Measurements from ENCODE around the gene TMCO1.
"Not testable (repeated sequence)": the region's sequence is repeated elsewhere in the genome, so short reads cannot be mapped to it uniquely, and the experiment has no call there.

The TMCO1 gene, protein sequence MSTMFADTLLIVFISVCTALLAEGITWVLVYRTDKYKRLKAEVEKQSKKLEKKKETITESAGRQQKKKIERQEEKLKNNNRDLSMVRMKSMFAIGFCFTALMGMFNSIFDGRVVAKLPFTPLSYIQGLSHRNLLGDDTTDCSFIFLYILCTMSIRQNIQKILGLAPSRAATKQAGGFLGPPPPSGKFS

DNA sequence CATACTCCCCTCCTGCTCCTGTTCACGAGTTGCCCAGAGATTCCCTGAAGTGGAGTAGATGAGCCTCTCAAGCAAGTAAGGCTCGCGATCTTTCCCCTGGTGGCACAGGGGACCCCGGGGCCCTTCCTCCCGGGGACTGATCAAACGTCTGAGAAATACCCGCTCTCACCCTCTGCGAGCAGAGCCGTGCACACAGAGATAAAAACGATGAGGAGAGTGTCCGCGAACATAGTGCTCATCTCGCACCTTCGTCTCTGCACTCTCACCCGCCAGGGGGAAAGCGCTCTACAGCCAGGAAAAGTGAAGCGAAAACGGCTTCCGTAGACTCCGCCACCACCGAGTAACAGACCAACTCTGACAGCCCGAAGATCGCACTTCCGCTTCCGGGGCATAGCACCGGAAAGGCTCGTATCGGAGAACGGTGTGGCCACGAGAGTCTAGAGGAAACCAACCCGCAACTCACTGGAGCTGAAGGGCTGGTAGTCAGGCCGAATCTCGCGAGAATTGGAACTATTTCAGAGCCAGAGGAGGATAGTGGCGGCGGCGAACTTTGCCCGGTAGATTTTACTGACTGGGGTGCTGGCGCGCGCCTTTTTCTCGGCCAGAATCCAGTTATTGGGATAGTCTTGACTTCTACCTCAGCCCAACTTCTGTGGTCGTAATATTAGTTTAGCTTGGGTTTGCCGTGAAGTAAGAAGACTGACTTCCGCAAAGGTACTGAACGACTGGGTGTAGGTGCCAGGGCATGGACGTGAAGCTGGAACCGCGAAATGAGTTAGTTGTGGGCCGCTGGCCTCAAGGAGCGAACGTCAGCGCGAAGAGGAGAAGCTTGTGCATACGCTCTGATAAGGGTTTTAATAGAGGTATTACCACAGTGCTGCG, at the start of gene TMCO1:
Gene TMCO1, minus strand, starts transcription at position 356 of the 882 bp plus-strand sequence. Its CDS starts 117 bp downstream, at position 239.
- TF ChIP-seq, protein P1, sequence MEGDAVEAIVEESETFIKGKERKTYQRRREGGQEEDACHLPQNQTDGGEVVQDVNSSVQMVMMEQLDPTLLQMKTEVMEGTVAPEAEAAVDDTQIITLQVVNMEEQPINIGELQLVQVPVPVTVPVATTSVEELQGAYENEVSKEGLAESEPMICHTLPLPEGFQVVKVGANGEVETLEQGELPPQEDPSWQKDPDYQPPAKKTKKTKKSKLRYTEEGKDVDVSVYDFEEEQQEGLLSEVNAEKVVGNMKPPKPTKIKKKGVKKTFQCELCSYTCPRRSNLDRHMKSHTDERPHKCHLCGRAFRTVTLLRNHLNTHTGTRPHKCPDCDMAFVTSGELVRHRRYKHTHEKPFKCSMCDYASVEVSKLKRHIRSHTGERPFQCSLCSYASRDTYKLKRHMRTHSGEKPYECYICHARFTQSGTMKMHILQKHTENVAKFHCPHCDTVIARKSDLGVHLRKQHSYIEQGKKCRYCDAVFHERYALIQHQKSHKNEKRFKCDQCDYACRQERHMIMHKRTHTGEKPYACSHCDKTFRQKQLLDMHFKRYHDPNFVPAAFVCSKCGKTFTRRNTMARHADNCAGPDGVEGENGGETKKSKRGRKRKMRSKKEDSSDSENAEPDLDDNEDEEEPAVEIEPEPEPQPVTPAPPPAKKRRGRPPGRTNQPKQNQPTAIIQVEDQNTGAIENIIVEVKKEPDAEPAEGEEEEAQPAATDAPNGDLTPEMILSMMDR (IDR thresholded peaks at IDR 0.05; ENCODE audit: extremely low read depth, insufficient read depth, missing control alignments), result peak; percentile 28
- in situ Hi-C loops (cut with MboI; ENCODE audit: low pct_unique_long_range_greater_than_20kb, low sequenced_read_pairs, unreplicated experiment), result no loop called here
- peak; percentile 93 for DNase-seq (ENCODE audit: low spot score)

DNA sequence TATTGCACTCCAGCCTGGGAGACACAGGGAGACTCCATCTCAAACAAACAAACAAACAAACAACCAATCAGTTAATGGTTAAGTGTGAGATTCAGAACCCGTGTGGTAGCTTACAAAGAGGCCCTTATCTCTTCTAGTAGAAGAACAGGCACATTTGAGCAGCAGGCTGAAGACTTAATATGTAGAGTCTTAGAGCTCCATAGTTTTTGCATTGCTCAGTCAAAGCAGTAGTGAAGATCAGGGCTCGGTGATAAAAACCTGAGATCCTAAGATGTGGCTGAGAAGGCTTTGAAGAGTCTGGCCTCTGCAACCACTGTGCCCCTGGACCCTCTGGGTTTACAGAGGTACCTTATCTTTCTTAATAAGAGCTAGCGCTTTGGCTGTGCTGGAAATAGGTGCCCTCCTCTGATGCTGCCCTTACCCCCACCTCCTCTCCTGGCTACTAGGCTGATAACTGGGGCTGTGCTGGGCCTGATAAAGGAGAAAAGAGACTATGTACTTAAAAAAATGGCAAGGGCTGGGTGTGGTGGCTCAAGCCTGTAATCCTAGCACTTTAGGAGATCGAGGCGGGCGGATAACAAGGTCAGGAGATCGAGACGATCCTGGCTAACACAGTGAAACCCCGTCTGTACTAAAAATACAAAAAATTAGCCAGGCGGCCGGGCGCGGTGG, 48.3 kb upstream of the TMCO1 start:
- in situ Hi-C loops (cut with MboI; ENCODE audit: low pct_unique_long_range_greater_than_20kb, low sequenced_read_pairs, unreplicated experiment), result no loop called here
- TF ChIP-seq, protein P1 (IDR thresholded peaks at IDR 0.05; ENCODE audit: extremely low read depth, insufficient read depth, missing control alignments), result no peak
- no peak for DNase-seq (ENCODE audit: low spot score)

- no peak for DNase-seq (ENCODE audit: low spot score)
- in situ Hi-C loops (cut with MboI; ENCODE audit: low pct_unique_long_range_greater_than_20kb, low sequenced_read_pairs, unreplicated experiment), result no loop called here
- TF ChIP-seq, protein P1 (IDR thresholded peaks at IDR 0.05; ENCODE audit: extremely low read depth, insufficient read depth, missing control alignments), result no peak
These were observed 47.5 kb upstream of the TMCO1 start for GRCh38 chr1:165816157-165816556.

DNA sequence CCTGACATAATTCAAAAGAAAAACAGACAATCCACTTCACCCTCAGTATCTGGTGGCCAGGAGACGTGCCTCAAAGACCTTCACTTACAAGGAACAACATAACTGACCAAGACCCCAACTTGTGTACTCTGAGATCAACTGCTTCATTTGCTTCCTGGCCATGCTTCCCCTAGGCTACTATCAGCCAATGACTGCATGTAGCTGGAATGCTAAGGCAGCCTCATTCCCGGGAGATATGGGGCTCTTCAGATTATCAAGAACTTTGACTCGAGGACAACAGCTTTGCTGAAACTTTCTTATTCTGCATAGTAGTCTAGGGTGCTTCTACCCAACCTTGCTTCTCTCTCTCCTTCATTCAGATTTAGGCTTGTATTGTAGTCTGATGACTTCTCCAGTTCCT, 47.1 kb upstream of the TMCO1 start:
- TF ChIP-seq, protein P1 (IDR thresholded peaks at IDR 0.05; ENCODE audit: extremely low read depth, insufficient read depth, missing control alignments), result no peak
- in situ Hi-C loops (cut with MboI; ENCODE audit: low pct_unique_long_range_greater_than_20kb, low sequenced_read_pairs, unreplicated experiment), result no loop called here
- DNase-seq (ENCODE audit: low spot score), result no peak

DNA sequence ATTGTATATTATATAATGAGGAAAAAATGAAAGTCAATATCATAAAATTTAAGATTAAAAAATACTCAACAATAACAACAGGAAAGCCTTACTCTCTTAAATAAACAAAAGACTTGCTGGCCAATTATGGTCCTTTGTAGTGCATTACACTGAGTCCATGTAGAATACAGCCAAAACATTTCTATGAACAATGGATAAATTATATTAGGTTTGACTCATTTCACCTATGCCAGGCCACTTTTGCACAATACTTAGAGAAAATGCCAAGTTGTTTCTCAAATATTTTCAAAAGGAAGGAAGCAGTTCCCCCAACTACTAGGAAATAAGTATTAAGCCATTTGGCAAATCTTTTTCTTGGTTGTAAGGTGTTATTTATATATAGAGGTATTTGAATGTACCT, 38.9 kb upstream of the TMCO1 start:
- DNase-seq (ENCODE audit: low spot score), result no peak
- TF ChIP-seq, protein P1 (IDR thresholded peaks at IDR 0.05; ENCODE audit: extremely low read depth, insufficient read depth, missing control alignments), result no peak
- in situ Hi-C loops (cut with MboI; ENCODE audit: low pct_unique_long_range_greater_than_20kb, low sequenced_read_pairs, unreplicated experiment), result no loop called here

DNA sequence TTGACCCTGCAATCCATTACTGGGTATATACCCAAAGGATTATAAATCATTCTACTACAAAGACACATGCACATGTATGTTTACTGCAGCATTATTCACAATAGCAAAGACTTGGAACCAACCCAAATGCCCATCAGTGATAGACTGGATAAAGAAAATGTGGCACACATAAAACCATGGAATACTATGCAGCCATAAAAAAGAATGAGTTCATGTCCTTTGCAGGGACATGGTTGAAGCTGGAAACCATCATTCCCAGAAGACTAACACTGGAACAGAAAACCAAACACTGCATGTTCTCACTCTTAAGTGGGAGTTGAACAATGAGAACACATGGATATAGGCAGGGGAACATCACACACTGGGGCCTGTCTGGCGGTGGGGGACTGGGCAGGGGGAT, 35.8 kb upstream of the TMCO1 start:
- in situ Hi-C loops (cut with MboI; ENCODE audit: low pct_unique_long_range_greater_than_20kb, low sequenced_read_pairs, unreplicated experiment), result not testable (repeated sequence)

More for the DNA sequence above, 35.8 kb upstream of the TMCO1 start:
- not testable (repeated sequence) for DNase-seq (ENCODE audit: low spot score)
